Panc1 (cell line): ENCODE data around the gene GABRG3. TPM values are rescaled to one million over a fixed set of nuclear protein-coding genes. Genes with fewer than 3 reads are reported as not detected.

Source experiments
- ATAC-seq: fragments of 200-7000 bp; cut with Tn5 transposase; 2 replicates; pipeline ENCODE4 v1.9.1; 2020; ENCODE audit warnings: mild to moderate bottlenecking, moderate library complexity
- BruUV-seq: library from RNA; stranded (reverse); fragments of 400-500 nt; replicated peaks from 2 replicates; lab custom pipeline; 2021; lab: Mats Ljungman, UMichigan
- CTCF ChIA-PET: fragments of 300-600 bp; sonication (Branson Sonifier 250); formaldehyde crosslinking; loops from one replicate; lab custom pipeline; 2022; ENCODE audit warnings: antibody characterized with exemption; lab: Charles Lee
- POLR2A ChIA-PET: fragments of 300-600 bp; sonication (Branson Sonifier 250); formaldehyde crosslinking; loops from one replicate; lab custom pipeline; 2022; ENCODE audit warnings: antibody characterized with exemption; lab: Charles Lee
- DNase-seq: peaks from one replicate; pipeline ENCODE4 v3.0.0-alpha.2; 2010; ENCODE audit warnings: low read depth, low spot score
- H3K27ac ChIP-seq: 2 replicates; pipeline ENCODE4 v1.5.1; 2011; ENCODE audit warnings: mild to moderate bottlenecking, low read length, inconsistent platforms
- H3K27me3 ChIP-seq: fragments of 200-500 bp; sonication (Bioruptor generic); 2 replicates; pipeline ENCODE4 v1.6.0; 2014; ENCODE audit warnings: low read length, inconsistent platforms; ENCODE audit not compliant: control insufficient read depth, insufficient read depth
- H3K36me3 ChIP-seq: fragments of 200-500 bp; sonication (Bioruptor generic); 2 replicates; pipeline ENCODE4 v1.5.1; 2014; ENCODE audit warnings: inconsistent platforms, mild to moderate bottlenecking, low read length, moderate library complexity; ENCODE audit not compliant: control insufficient read depth, insufficient read depth
- H3K4me1 ChIP-seq: 2 replicates; pipeline ENCODE4 v1.5.1; 2011; ENCODE audit warnings: inconsistent platforms, mild to moderate bottlenecking, low read length, moderate library complexity; ENCODE audit not compliant: control insufficient read depth, insufficient read depth
- H3K4me3 ChIP-seq, 2 experiments: 2 replicates each; pipeline ENCODE4 v1.5.1; 2011 to 2012; ENCODE audit warnings: low read depth in 2 of 2, low read length in 2 of 2, mild to moderate bottlenecking in 2 of 2, inconsistent platforms in 1 of 2, moderate library complexity in 1 of 2
- H3K9me3 ChIP-seq: fragments of 200-500 bp; sonication (Bioruptor generic); 2 replicates; pipeline ENCODE4 v1.5.1; 2014; ENCODE audit warnings: low read depth, mild to moderate bottlenecking, inconsistent platforms, low read length, moderate library complexity; ENCODE audit not compliant: control insufficient read depth, insufficient read depth
- POLR2AphosphoS5 ChIP-seq: IDR thresholded peaks from 2 replicates; pipeline ENCODE4 v1.6.1; 2012; ENCODE audit warnings: mild to moderate bottlenecking, low read depth, low read length, moderate library complexity
- SIN3A ChIP-seq: IDR thresholded peaks from 2 replicates; pipeline ENCODE4 v1.6.1; 2012; ENCODE audit warnings: low read depth, mild to moderate bottlenecking, low read length, moderate library complexity, borderline replicate concordance; ENCODE audit not compliant: insufficient read depth
- TCF7L2 ChIP-seq: IDR thresholded peaks from 2 replicates; pipeline ENCODE4 v1.6.1; 2011; ENCODE audit warnings: mild to moderate bottlenecking, low read depth, low read length, inconsistent platforms
- in situ Hi-C: cut with HindIII; loops from 2 replicates; pipeline ENCODE4 v1.10.0; 2016; ENCODE audit warnings: low sequenced_read_pairs, low pct_unique_long_range_greater_than_20kb
- intact Hi-C: fragments of 100-400 bp; cut with micrococcal nuclease; formaldehyde crosslinking; loops from one replicate; pipeline ENCODE4 v1.10.0; 2022; ENCODE audit not compliant: unreplicated experiment
- total RNA-seq: library from RNA; stranded (reverse); gene quantifications from one replicate; pipeline ENCODE4 v1.2.1, GENCODE V29; 2021; ENCODE audit not compliant: unreplicated experiment
- TF ChIP-seq, protein P1 (sequence below), 2 experiments: IDR thresholded peaks; 2 replicates each; pipeline ENCODE4 v1.6.1; 2011 to 2012; ENCODE audit warnings: low read depth in 2 of 2, control low read depth in 1 of 2, low read length in 1 of 2, mild to moderate bottlenecking in 1 of 2, moderate library complexity in 1 of 2; ENCODE audit not compliant: insufficient read depth in 1 of 2
- TF ChIP-seq, protein P2 (sequence below): fragments of 450-650 bp; IDR thresholded peaks from 2 replicates; pipeline ENCODE4 v1.5.1; 2017; ENCODE audit warnings: mild to moderate bottlenecking

GABRG3 gene
- total RNA-seq, 1 experiment from 2014 or later, result not detected

DNA sequence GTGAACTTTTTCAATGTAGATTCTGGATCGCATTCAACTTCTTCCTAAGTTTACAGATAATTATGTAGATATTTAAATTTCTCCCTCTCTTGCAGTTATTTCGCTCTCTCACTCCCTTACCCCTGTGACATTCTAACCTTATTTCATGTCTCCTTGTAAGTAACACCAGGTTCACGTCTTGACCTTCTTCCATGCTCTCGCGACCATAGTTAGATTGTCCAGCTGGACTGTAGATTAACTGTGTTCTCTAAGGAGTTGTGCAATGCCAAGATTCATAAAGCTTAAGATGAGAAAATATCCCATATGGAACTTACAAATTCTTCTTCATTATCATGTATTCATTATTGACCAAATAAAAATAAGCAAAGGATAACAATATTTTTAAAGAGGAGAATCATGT lies 430.5 kb downstream of the GABRG3 start:
- ATAC-seq (no peak), DNase-seq (no peak)
- H3K4me1 ChIP-seq, result no peaks in the 10 kb centered on the region
- H3K9me3 ChIP-seq, result peaks cover 3% of the 10 kb centered on the region; the same call in 1 of the 2 replicates
- H3K27me3 ChIP-seq, result no peaks in the 10 kb centered on the region
- H3K4me3 ChIP-seq, result no peak overlapping the region
- H3K27ac ChIP-seq, result no peak overlapping the region
- BruUV-seq, result no TSS peak
- H3K36me3 ChIP-seq, result no peaks in the 10 kb centered on the region
- ChIA-PET POLR2A (no interaction called here), CTCF (no interaction called here)
- intact Hi-C loops (no loop called here), in situ Hi-C loops (no loop called here)
- TF ChIP-seq TCF7L2, result no peak
- TF ChIP-seq SIN3A, result no peak
- TF ChIP-seq, protein P1, sequence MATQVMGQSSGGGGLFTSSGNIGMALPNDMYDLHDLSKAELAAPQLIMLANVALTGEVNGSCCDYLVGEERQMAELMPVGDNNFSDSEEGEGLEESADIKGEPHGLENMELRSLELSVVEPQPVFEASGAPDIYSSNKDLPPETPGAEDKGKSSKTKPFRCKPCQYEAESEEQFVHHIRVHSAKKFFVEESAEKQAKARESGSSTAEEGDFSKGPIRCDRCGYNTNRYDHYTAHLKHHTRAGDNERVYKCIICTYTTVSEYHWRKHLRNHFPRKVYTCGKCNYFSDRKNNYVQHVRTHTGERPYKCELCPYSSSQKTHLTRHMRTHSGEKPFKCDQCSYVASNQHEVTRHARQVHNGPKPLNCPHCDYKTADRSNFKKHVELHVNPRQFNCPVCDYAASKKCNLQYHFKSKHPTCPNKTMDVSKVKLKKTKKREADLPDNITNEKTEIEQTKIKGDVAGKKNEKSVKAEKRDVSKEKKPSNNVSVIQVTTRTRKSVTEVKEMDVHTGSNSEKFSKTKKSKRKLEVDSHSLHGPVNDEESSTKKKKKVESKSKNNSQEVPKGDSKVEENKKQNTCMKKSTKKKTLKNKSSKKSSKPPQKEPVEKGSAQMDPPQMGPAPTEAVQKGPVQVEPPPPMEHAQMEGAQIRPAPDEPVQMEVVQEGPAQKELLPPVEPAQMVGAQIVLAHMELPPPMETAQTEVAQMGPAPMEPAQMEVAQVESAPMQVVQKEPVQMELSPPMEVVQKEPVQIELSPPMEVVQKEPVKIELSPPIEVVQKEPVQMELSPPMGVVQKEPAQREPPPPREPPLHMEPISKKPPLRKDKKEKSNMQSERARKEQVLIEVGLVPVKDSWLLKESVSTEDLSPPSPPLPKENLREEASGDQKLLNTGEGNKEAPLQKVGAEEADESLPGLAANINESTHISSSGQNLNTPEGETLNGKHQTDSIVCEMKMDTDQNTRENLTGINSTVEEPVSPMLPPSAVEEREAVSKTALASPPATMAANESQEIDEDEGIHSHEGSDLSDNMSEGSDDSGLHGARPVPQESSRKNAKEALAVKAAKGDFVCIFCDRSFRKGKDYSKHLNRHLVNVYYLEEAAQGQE (IDR thresholded peaks at IDR 0.05; ENCODE audit: insufficient read depth in 1 of 2, low read depth in 2 of 2, low read length in 1 of 2), result no peak
- no peak for TF ChIP-seq POLR2AphosphoS5
- TF ChIP-seq, protein P2, sequence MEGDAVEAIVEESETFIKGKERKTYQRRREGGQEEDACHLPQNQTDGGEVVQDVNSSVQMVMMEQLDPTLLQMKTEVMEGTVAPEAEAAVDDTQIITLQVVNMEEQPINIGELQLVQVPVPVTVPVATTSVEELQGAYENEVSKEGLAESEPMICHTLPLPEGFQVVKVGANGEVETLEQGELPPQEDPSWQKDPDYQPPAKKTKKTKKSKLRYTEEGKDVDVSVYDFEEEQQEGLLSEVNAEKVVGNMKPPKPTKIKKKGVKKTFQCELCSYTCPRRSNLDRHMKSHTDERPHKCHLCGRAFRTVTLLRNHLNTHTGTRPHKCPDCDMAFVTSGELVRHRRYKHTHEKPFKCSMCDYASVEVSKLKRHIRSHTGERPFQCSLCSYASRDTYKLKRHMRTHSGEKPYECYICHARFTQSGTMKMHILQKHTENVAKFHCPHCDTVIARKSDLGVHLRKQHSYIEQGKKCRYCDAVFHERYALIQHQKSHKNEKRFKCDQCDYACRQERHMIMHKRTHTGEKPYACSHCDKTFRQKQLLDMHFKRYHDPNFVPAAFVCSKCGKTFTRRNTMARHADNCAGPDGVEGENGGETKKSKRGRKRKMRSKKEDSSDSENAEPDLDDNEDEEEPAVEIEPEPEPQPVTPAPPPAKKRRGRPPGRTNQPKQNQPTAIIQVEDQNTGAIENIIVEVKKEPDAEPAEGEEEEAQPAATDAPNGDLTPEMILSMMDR, result no peak

DNA sequence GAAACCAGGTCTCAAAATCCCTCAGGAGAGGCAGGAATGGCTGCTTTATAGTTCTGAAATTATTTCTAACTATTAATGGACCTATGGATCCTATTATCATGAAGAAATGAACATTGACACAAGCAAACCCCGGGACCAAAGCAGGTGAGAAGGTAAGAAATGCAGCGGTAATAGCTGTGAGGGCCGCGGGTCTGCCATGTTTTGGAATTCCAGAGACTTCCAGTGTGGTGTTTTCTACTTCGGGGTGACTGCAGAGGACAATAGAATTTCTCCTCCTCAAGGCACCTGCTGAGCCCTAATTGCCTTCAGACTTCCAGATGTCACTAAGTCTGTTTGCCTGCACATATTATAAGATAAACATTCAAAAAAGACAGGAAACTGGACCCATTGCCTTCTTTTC lies 437.4 kb downstream of the GABRG3 start:
- in situ Hi-C loops (no loop called here), intact Hi-C loops (no loop called here)
- POLR2A ChIA-PET, result no interaction called here
- Histone ChIP-seq H3K36me3 (no peaks in the 10 kb centered on the region), H3K4me1 (no peaks in the 10 kb centered on the region), H3K9me3 (no peaks in the 10 kb centered on the region; the same call in 1 of the 2 replicates), H3K27me3 (no peaks in the 10 kb centered on the region), H3K4me3 (no peak overlapping the region), H3K27ac (no peak overlapping the region)
- no peak for TF ChIP-seq POLR2AphosphoS5
- TF ChIP-seq SIN3A, result no peak
- TF ChIP-seq, protein P1 (IDR thresholded peaks at IDR 0.05; ENCODE audit: insufficient read depth in 1 of 2, low read depth in 2 of 2, low read length in 1 of 2), result no peak
- TF ChIP-seq, protein P2, result no peak
- no peak for TF ChIP-seq TCF7L2
- DNase-seq, result no peak
- no peak for ATAC-seq
- BruUV-seq, result no TSS peak
- CTCF ChIA-PET, result no interaction called here
